Lower lobe of right lung (tissue), 2 donors: ENCODE measurements around the gene RBMS1. TPM values are rescaled to one million over a fixed set of nuclear protein-coding genes. Genes with fewer than 3 reads are reported as not detected.

Experiments
- ATAC-seq, 2 donors: fragments of 200-7000 bp; cut with Tn5 transposase; one replicate each; pipeline ENCODE4 v1.9.1; 2020 to 2022; ENCODE audit warnings: mild to moderate bottlenecking in 2 of 2, moderate library complexity in 2 of 2
- DNase-seq: peaks from one replicate; pipeline ENCODE4 v3.0.0-alpha.2; 2020
- H3K27ac ChIP-seq: fragments of 200-600 bp; one replicate; pipeline ENCODE4 v1.8.0; 2022
- H3K27me3 ChIP-seq: fragments of 200-600 bp; one replicate; pipeline ENCODE4 v1.8.0; 2022; ENCODE audit warnings: low read depth
- H3K36me3 ChIP-seq: fragments of 200-600 bp; one replicate; pipeline ENCODE4 v1.8.0; 2022; ENCODE audit warnings: mild to moderate bottlenecking
- H3K4me1 ChIP-seq: fragments of 200-600 bp; one replicate; pipeline ENCODE4 v1.8.0; 2022
- H3K4me3 ChIP-seq: fragments of 200-600 bp; one replicate; pipeline ENCODE4 v1.8.0; 2022; ENCODE audit warnings: mild to moderate bottlenecking
- H3K9me3 ChIP-seq: fragments of 200-600 bp; one replicate; pipeline ENCODE4 v1.8.0; 2022
- intact Hi-C: fragments of 100-400 bp; cut with DNase I; formaldehyde crosslinking; loops from one replicate; pipeline ENCODE4 v1.11.0; 2022
- total RNA-seq: library from RNA; stranded (reverse); fragmentation: NEBNext Ultra II Directional; extraction: Animal tissue kit (Norgen Biotek cat#: 25700); gene quantifications from one replicate; pipeline ENCODE4 v1.2.1, GENCODE V29; 2021
- TF ChIP-seq, protein P1 (sequence below): fragments of 200-600 bp; IDR thresholded peaks from one replicate; pipeline ENCODE4 v1.8.0; 2022; ENCODE audit warnings: antibody characterized with exemption, mild to moderate bottlenecking
- donor health status: DM: no; HTN: yes; CAD: no; lungs with severe emphysema.

Gene RBMS1
- total RNA-seq, 1 donor from 2014 or later, result 95.3 TPM

DNA sequence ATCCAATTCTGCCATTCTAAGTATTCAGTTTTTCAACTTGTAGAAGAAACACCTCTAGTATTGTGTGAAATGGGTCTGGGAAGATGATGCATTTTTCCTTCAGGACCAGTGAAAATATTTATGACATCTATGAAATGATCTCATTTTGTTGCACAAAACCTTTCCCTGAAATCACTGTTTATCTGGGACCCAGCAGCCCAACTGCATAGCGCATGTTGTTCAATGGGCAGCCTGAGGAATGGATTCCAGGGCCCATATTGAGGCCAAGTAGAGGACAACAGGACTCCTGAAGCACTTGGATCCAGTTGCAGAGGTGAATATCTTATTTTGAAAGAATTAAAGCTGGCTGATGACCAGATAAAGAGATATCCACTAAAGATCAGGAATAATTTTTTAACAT, 7.3 kb downstream of the RBMS1 start:
- DNase-seq (no peak), ATAC-seq (no peak)
- H3K27ac ChIP-seq, result no peak overlapping the region
- H3K4me1 ChIP-seq, result peaks cover 58% of the 10 kb centered on the region
- no peaks in the 10 kb centered on the region for H3K9me3 ChIP-seq
- intact Hi-C loops, result no loop called here
- no peaks in the 10 kb centered on the region for H3K36me3 ChIP-seq
- H3K4me3 ChIP-seq, result no peak overlapping the region
- no peaks in the 10 kb centered on the region for H3K27me3 ChIP-seq
- TF ChIP-seq, protein P1, sequence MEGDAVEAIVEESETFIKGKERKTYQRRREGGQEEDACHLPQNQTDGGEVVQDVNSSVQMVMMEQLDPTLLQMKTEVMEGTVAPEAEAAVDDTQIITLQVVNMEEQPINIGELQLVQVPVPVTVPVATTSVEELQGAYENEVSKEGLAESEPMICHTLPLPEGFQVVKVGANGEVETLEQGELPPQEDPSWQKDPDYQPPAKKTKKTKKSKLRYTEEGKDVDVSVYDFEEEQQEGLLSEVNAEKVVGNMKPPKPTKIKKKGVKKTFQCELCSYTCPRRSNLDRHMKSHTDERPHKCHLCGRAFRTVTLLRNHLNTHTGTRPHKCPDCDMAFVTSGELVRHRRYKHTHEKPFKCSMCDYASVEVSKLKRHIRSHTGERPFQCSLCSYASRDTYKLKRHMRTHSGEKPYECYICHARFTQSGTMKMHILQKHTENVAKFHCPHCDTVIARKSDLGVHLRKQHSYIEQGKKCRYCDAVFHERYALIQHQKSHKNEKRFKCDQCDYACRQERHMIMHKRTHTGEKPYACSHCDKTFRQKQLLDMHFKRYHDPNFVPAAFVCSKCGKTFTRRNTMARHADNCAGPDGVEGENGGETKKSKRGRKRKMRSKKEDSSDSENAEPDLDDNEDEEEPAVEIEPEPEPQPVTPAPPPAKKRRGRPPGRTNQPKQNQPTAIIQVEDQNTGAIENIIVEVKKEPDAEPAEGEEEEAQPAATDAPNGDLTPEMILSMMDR, result no peak

DNA sequence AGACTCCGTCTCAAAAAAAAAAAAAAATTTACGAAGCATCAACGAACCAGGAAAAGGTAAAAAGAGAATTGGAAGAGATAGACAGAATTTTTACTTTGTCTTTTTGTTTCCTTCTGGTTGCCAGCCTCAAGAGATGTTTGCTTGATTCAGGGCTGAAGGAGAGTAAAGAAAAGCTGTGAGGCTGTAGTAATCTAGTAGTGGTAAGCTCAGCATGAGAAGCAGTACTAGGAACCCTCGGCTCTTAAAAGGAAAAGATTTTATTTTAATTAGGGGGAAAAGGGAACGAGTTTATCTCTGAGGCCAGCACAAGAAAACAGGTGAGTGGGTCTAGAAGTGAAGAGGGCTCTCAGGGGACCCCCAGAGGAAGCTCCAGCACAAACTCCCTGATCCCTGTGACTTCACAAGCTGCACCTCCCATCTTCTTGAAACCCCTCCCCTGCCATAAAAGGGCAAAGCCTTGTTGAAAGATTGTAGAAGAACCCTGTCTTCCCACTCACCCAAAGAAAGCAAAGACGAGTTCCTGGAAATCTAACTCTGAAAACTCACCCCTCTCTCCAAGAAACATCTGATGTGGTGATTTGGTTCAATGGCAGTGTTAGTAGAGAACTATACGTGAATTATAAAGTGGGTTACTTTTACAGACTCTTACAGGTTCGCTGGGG, 8.6 kb downstream of the RBMS1 start:
- TF ChIP-seq, protein P1, result no peak
- peaks cover 44% of the 10 kb centered on the region for H3K4me1 ChIP-seq

DNA sequence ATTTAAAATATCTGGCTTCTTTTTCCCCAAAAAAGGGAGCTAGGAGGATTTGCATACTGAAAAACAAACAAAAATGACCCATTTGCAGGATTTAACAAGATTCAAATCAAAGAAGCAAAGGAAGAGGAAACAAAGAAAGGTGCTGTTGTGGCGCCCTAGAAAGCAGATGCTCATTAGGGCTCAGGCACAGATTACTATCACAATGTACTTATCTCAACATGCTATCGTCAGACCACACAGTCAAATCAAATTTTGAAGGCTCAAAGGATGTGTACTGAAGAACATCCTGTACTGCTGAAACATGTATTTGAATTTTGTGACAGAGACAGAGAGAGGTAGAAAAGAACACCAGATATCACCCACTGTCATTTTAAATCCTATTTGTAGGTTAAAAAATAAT, 10.9 kb downstream of the RBMS1 start:
- TF ChIP-seq, protein P1, result no peak

More for the DNA sequence above, 8.6 kb downstream of the RBMS1 start:
- ATAC-seq (no peak), DNase-seq (no peak)
- Histone ChIP-seq H3K27me3 (no peaks in the 10 kb centered on the region), H3K27ac (no peak overlapping the region), H3K36me3 (no peaks in the 10 kb centered on the region), H3K4me3 (no peak overlapping the region), H3K9me3 (no peaks in the 10 kb centered on the region)
- intact Hi-C loops, result no loop called here

DNA sequence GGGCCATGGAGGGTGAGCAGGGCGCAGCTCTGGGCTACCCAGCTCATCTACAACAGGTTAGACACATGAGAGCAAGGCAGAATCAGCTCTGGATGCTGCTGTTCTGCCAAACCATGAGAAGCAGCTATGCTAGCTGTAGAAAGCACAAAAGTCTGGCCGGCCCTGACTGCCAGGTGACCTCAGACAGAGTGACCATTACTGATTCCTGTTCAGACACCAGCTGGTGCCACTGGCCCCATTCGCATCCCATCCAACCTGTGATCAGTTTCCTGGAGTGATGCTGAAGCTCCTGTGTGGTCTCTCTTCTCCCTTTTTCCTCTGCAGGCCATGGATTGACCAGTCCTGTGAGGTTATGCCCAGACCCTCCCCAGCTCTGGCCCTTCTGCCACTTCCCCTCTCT, 14.3 kb downstream of the RBMS1 start:
- Histone ChIP-seq H3K4me1 (peaks cover 22% of the 10 kb centered on the region), H3K4me3 (no peak overlapping the region), H3K9me3 (no peaks in the 10 kb centered on the region), H3K36me3 (no peaks in the 10 kb centered on the region), H3K27me3 (no peaks in the 10 kb centered on the region), H3K27ac (no peak overlapping the region)
- intact Hi-C loops, result no loop called here
- ATAC-seq (no peak), DNase-seq (no peak)
- TF ChIP-seq, protein P1, result no peak

More for the DNA sequence above, 10.9 kb downstream of the RBMS1 start:
- ATAC-seq (peak; percentile 59 to 67), DNase-seq (no peak)
- H3K36me3 ChIP-seq, result no peaks in the 10 kb centered on the region
- H3K27ac ChIP-seq, result no peak overlapping the region
- H3K4me3 ChIP-seq, result no peak overlapping the region
- peaks cover 30% of the 10 kb centered on the region for H3K4me1 ChIP-seq
- no peaks in the 10 kb centered on the region for H3K27me3 ChIP-seq
- no peaks in the 10 kb centered on the region for H3K9me3 ChIP-seq
- intact Hi-C loops, result no loop called here

DNA sequence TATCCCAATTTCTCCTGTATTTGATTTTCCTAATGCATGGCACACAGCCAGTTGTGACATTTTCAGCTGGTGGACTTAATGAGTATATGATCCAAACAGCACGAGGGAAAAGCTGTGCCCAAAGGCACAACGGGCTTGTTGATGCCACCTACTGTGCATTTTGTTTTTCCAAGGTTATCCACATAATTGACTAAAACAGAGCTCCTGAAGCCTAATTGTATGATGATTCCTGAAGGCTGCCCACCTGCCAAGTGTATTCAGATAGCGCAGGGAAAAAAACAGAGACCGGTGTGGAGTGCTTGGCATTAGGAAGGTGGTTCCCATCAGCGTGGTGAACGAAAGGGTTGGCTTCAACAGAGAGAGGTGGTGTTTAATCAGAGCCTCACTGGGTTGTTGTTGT, 14.9 kb downstream of the RBMS1 start:
- DNase-seq (no peak), ATAC-seq (no peak)
- Histone ChIP-seq H3K9me3 (no peaks in the 10 kb centered on the region), H3K4me3 (no peak overlapping the region), H3K4me1 (peaks cover 28% of the 10 kb centered on the region), H3K36me3 (no peaks in the 10 kb centered on the region), H3K27me3 (no peaks in the 10 kb centered on the region), H3K27ac (no peak overlapping the region)
- TF ChIP-seq, protein P1, result no peak
- intact Hi-C loops, result no loop called here
